Activated CD8-positive, alpha-beta T cell treated with anti-CD3 and anti-CD28 coated beads, Interleukin-2, amount 10 ng/mL, durations not matched to agents 7 days and 5 days (primary cell): ENCODE data around the gene MAMDC2. TPM values are rescaled to one million over a fixed set of nuclear protein-coding genes. Genes with fewer than 3 reads are reported as not detected.

ENCODE experiments used
- ATAC-seq: fragments of 150-1000 bp; cut with Tn5 transposase; one replicate; pipeline ENCODE4 v1.10.0; 2021; ENCODE audit warnings: moderate library complexity
- CTCF ChIA-PET: fragments of 350-600 bp; sonication (Branson Sonifier 250); formaldehyde crosslinking; loops from one replicate; lab custom pipeline; 2021; ENCODE audit warnings: antibody characterized with exemption; lab: Charles Lee
- POLR2A ChIA-PET: fragments of 350-600 bp; sonication (Branson Sonifier 250); formaldehyde crosslinking; loops from one replicate; lab custom pipeline; 2021; ENCODE audit warnings: antibody characterized with exemption; lab: Charles Lee
- DNase-seq: peaks from one replicate; pipeline ENCODE4 v3.0.0-alpha.2; 2020
- H3K27ac Mint-ChIP-seq: one replicate; pipeline ENCODE4 v1.8.0; 2021; ENCODE audit warnings: mild to moderate bottlenecking, mixed read lengths
- H3K27me3 Mint-ChIP-seq: one replicate; pipeline ENCODE4 v1.8.0; 2021; ENCODE audit warnings: low read depth, mixed read lengths
- H3K36me3 Mint-ChIP-seq: one replicate; pipeline ENCODE4 v1.8.0; 2021; ENCODE audit warnings: low read depth, mixed read lengths
- H3K4me1 Mint-ChIP-seq: one replicate; pipeline ENCODE4 v1.8.0; 2021; ENCODE audit warnings: low read depth, mixed read lengths
- H3K4me3 Mint-ChIP-seq: one replicate; pipeline ENCODE4 v1.8.0; 2021; ENCODE audit warnings: mild to moderate bottlenecking, mixed read lengths
- H3K9me3 Mint-ChIP-seq: one replicate; pipeline ENCODE4 v1.8.0; 2022; ENCODE audit warnings: mixed read lengths; ENCODE audit not compliant: insufficient read depth
- total RNA-seq, 2 experiments: library from RNA; stranded (reverse); gene quantifications; one replicate each; pipeline ENCODE4 v1.2.3, GENCODE V29; 2021

Gene MAMDC2
- total RNA-seq, 2 experiments from 2014 or later = not detected

DNA sequence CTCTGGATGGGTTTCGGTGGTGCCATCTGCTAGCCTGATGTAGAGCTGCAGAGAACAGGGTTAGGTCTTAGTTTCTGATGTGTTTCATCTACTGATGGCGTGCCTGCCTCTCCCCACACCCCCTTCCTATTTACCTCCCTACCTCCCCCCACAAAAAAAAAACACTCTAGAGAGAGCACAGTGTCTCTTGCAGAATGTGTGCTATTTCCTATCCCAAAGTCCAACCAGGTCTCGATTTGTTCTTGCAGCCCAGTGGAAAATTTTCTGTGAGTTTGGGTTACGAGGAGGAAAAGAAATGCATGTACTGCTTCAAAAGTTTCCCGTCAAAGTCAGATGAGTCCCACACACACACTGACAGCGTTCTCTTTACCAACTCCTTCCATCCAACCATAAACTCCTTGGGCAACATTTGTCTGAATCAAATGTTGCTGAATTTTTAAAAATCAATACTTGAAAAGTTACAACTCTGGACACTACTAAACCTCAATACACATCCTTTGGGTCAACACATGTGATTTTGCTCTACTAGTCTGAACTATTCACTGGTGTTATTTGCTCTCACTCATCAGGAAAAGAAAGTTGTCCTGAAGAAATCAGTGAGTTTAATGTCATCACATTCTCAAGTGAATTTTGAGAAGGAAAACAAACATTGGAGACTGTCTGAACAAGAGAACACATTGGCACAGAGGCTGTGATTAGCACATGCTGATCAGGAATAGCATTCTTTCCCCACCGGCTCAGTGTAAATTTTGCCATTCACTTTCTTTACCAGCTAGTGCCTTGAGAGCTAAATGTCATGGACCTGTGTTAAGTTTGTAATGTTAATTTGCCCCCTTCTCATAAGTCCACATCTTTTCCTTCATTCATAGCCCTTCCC, 84.1 kb downstream of the MAMDC2 start:
- ChIA-PET POLR2A (no interaction called here), CTCF (no interaction called here)
- Mint-ChIP-seq H3K27ac (no peak overlapping the region), H3K4me3 (no peak overlapping the region), H3K27me3 (no peaks in the 10 kb centered on the region), H3K4me1 (no peaks in the 10 kb centered on the region), H3K9me3 (no peaks in the 10 kb centered on the region), H3K36me3 (no peaks in the 10 kb centered on the region)
- ATAC-seq (no peak), DNase-seq (no peak)

DNA sequence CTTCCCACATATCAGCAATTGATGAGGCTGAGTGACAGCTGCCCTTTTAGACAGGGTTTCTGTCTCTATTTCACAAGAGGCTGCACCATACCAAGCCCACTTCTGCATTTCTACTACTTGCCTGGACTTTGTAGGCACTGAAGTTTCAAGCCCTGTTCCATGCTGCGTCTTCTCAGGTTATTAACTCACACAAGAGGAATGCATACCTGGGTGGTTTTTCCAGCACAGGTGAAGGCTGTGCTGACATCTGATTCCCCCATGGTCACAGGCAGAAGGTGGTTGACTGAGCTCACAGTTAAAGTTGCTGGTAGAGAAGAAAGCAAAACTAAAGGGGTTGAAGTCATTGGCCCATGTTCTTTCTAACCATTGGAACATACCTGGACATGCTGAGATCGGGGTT, 86.6 kb downstream of the MAMDC2 start:
- Mint-ChIP-seq H3K36me3 (no peaks in the 10 kb centered on the region), H3K27me3 (no peaks in the 10 kb centered on the region), H3K4me3 (no peak overlapping the region), H3K27ac (no peak overlapping the region), H3K4me1 (no peaks in the 10 kb centered on the region), H3K9me3 (no peaks in the 10 kb centered on the region)
- ChIA-PET POLR2A (no interaction called here), CTCF (no interaction called here)
- no peak for DNase-seq
- ATAC-seq = no peak

DNA sequence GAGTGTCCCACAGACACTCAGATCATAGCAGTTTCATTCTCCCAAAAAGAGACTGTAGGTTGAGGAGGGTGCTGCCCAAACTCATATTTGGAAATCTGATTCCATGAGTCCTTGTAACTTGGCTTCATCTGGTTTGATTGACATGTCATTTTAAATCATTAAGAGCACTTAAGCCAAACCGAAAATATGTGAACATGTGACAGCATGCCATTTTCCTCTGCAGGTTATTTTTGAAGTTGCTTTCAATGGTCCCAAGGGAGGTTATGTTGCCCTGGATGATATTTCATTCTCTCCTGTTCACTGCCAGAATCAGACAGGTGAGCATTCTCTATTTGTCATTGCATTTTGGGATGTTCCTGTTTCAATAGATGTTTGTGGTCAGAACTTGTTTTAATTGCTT, 87.6 kb downstream of the MAMDC2 start:
- ATAC-seq (no peak), DNase-seq (no peak)
- H3K27me3 Mint-ChIP-seq = no peaks in the 10 kb centered on the region
- no peaks in the 10 kb centered on the region for H3K4me1 Mint-ChIP-seq
- H3K9me3 Mint-ChIP-seq = no peaks in the 10 kb centered on the region
- H3K4me3 Mint-ChIP-seq = no peak overlapping the region
- POLR2A ChIA-PET = interaction anchor here (0.6 kb wide), 1 partner anchor 708 kb away, joined by 4 read pairs; no protein-coding TSS in a partner anchor
- CTCF ChIA-PET = interaction anchor here (0.7 to 1.7 kb wide), 2 partner anchors 18 to 20 kb away, joined by 3 to 4 read pairs; no protein-coding TSS in a partner anchor
- no peaks in the 10 kb centered on the region for H3K36me3 Mint-ChIP-seq
- H3K27ac Mint-ChIP-seq = no peak overlapping the region

DNA sequence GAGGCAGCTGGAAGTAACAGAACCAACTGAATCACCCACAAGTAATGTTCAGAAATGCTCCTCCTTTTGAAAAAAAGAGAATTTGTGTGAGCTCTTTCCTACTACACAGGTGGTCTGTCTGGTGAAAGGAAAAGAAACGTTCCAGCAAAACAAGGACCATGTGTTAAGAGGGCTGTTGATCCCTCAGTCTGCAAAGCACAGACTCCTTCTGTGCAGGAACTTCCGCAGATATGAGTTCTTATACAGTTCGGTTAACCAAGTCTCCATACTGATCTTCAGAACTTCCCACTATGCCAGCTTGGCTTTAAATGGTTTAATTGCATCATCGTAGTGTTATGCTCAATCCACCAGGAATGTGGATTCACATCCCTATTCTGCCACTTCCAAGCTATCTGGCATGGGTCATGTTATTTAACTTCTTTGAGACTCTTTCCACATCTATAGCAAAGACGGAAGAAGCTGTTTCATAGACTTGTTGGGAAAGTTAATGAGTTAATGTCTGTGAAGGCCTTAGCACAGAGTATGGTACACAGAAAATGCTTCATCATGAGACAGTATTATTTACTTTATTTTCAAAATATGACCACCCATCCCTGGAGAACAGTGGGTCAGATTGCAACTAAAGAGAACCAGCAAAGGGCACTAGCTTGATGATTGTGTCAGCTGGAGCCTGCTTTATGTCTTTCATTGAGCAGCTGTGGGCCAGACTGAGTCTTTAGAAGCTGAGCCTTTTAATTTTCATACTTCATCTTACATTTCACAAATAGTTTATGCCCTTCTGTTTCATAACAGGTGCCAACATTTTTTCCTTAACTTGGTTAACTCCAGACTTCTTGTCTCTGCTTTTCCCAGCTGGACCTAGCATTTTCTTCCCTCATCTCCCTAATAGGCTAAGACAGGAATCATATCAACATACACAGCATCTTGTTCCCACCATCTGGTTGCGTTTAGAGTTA, 89.9 kb downstream of the MAMDC2 start:
- H3K4me1 Mint-ChIP-seq = no peaks in the 10 kb centered on the region
- ChIA-PET CTCF (interaction anchor here (1.6 to 1.7 kb wide), 2 partner anchors 21 to 22 kb away, joined by 3 to 4 read pairs; no protein-coding TSS in a partner anchor), POLR2A (no interaction called here)
- no peak for DNase-seq
- no peak for ATAC-seq
- no peaks in the 10 kb centered on the region for H3K9me3 Mint-ChIP-seq
- H3K27ac Mint-ChIP-seq = no peak overlapping the region
- no peak overlapping the region for H3K4me3 Mint-ChIP-seq
- H3K27me3 Mint-ChIP-seq = no peaks in the 10 kb centered on the region
- no peaks in the 10 kb centered on the region for H3K36me3 Mint-ChIP-seq

DNA sequence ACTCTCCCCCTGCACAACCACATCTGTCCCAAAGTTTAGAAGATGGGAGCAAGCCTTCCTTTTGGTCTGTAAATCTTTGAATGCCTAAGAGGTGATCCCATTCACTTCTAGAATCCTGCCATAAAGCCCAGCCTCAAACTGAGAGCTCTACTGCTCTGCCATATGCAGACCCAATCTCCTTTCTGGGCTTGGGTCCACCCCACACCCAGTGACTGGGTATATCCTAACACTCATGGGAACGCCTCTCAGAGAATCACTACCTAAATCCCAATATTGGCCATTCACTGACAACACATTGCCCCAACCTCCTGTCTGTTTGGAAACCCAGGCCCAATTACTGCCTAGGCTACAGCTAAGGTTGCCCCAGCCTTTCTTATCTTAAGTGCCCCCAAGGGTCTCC, 90.7 kb downstream of the MAMDC2 start:
- Mint-ChIP-seq H3K9me3 (no peaks in the 10 kb centered on the region), H3K27ac (no peak overlapping the region), H3K27me3 (no peaks in the 10 kb centered on the region), H3K4me3 (no peak overlapping the region), H3K4me1 (no peaks in the 10 kb centered on the region), H3K36me3 (no peaks in the 10 kb centered on the region)
- POLR2A ChIA-PET = no interaction called here
- CTCF ChIA-PET = interaction anchor here (1.6 kb wide), 1 partner anchor 22 kb away, joined by 4 read pairs; no protein-coding TSS in a partner anchor
- ATAC-seq = no peak
- DNase-seq = no peak

DNA sequence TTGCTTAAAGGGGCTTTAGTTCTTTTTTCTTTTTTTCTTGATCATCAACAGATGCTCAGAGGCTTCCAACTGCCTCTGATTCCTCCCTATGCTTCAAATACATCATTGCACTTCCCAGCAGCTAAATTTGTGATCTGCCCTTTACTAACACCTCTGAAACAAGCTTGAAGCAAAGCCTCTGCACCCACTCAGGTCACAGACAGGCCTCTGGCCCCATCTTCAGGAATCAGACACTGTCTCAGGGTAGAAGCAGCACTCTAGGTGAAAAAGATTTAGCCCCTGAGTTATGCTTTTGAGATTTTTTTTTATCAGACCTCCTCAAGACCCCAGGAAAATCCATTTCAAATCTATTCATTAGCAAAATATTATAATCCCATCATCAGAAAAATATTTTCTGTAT, 91.5 kb downstream of the MAMDC2 start:
- DNase-seq = no peak
- Mint-ChIP-seq H3K4me1 (no peaks in the 10 kb centered on the region), H3K36me3 (no peaks in the 10 kb centered on the region), H3K27me3 (no peaks in the 10 kb centered on the region), H3K4me3 (no peak overlapping the region), H3K27ac (no peak overlapping the region), H3K9me3 (no peaks in the 10 kb centered on the region)
- no peak for ATAC-seq
- CTCF ChIA-PET = interaction anchor here (0.7 kb wide), 1 partner anchor 229 kb away, joined by 3 read pairs; no protein-coding TSS in a partner anchor
- POLR2A ChIA-PET = no interaction called here

DNA sequence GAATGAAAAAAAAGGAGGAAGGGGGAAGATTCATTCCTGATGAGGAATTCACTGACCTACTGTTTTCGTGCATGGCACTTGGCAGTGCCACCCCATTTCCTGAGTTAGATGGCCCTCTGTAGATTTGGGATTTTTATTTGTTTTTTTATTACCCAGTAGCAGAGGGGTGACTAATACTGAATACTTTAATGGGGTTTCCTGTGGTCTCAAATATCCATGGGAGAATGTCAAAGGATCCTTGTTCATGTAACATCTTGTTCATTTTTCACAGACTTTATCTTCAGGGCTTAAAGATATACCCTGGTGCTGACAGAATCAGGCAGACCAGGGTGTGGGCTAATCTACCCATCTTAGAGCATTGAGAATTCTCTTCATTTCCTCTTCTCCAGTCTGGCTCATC, 93.0 kb downstream of the MAMDC2 start:
- H3K27ac Mint-ChIP-seq = no peak overlapping the region
- CTCF ChIA-PET = interaction anchor here (1.4 kb wide), 1 partner anchor 23 kb away, joined by 3 read pairs; no protein-coding TSS in a partner anchor

DNA sequence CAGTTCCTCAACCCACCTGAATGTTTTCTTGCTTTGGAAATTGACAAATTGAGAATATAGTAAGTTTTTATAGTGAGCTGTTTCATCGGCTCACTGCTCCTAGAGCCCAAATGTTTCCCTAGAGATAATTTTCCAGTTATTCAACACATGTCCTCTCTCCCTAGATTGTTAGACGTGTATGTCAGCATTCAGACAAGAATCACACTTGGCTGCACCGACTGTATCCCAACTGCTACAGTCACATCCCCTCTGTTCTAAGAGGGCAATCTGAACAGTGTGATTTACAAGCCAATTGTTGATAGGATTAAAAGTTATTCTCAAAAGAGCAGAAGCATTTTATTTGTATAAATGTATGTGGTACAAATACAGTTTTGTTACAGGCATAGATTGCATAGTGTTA, 93.9 kb downstream of the MAMDC2 start:
- no peaks in the 10 kb centered on the region for H3K4me1 Mint-ChIP-seq
- no peaks in the 10 kb centered on the region for H3K36me3 Mint-ChIP-seq
- ChIA-PET CTCF (interaction anchor here (1.4 kb wide), 1 partner anchor 24 kb away, joined by 3 read pairs; no protein-coding TSS in a partner anchor), POLR2A (no interaction called here)
- no peak for ATAC-seq
- H3K27ac Mint-ChIP-seq = no peak overlapping the region
- H3K9me3 Mint-ChIP-seq = no peaks in the 10 kb centered on the region
- peaks cover 4% of the 10 kb centered on the region for H3K27me3 Mint-ChIP-seq
- H3K4me3 Mint-ChIP-seq = no peak overlapping the region
- DNase-seq = no peak

More for the DNA sequence above, 93.0 kb downstream of the MAMDC2 start:
- no peak overlapping the region for H3K4me3 Mint-ChIP-seq
- H3K4me1 Mint-ChIP-seq = no peaks in the 10 kb centered on the region
- no peaks in the 10 kb centered on the region for H3K9me3 Mint-ChIP-seq
- DNase-seq (no peak), ATAC-seq (no peak)
- POLR2A ChIA-PET = no interaction called here
- no peaks in the 10 kb centered on the region for H3K27me3 Mint-ChIP-seq
- H3K36me3 Mint-ChIP-seq = no peaks in the 10 kb centered on the region

DNA sequence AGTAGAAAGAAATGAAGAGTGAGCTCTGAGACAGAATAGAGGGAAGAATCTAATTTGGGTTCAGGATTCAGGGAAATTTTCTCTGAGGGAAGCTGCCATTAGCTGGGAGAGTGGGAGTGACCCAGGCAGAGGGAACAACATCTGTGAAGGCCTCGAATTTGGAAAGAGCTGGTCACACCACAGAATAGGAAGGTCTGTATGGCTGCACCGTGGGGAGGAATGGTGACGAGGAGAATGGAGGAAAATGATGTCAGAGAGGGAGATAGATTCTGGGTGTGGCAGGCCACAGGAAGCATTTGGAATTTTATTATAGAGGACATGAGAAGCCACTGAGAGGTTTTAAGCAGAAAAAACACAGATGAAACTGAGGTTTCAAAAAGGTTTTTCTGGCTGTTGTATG, 98.5 kb downstream of the MAMDC2 start:
- CTCF ChIA-PET = no interaction called here
- H3K4me3 Mint-ChIP-seq = no peak overlapping the region
- no peaks in the 10 kb centered on the region for H3K36me3 Mint-ChIP-seq
- POLR2A ChIA-PET = no interaction called here
- no peak for DNase-seq
- no peaks in the 10 kb centered on the region for H3K4me1 Mint-ChIP-seq
- peaks cover 4% of the 10 kb centered on the region for H3K27me3 Mint-ChIP-seq
- H3K27ac Mint-ChIP-seq = no peak overlapping the region
- ATAC-seq = no peak
- no peaks in the 10 kb centered on the region for H3K9me3 Mint-ChIP-seq

DNA sequence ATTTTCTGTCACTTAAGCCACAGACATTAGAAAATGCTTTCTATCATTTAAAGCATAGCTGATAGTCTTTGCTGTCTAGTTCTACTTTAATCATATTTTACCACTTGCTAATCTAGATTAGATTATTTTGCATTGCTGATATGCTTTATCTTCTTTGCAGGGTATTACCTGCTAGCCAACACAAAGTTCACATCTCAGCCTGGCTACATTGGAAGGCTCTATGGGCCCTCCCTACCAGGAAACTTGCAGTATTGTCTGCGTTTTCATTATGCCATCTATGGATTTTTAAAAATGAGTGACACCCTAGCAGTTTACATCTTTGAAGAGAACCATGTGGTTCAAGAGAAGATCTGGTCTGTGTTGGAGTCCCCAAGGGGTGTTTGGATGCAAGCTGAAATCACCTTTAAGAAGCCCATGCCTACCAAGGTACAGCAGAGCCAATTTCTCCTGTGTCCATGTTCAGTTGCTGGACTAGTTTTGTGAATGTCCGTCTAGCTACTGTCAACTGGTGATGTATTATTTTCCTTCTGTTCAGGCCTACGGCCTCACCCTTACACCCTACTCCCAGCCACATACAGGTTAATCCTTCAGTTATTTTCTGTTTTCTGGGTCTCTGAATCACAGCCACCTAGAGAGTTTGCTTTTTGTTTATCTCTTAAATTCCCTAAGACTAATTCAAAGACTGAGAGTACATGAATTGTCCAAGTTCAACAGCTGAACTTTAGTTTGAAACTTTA, 99.9 kb downstream of the MAMDC2 start:
- Mint-ChIP-seq H3K9me3 (no peaks in the 10 kb centered on the region), H3K27ac (no peak overlapping the region), H3K4me3 (no peak overlapping the region), H3K36me3 (no peaks in the 10 kb centered on the region), H3K27me3 (peaks cover 4% of the 10 kb centered on the region), H3K4me1 (no peaks in the 10 kb centered on the region)
- ChIA-PET CTCF (interaction anchor here (1.6 kb wide), 1 partner anchor 31 kb away, joined by 3 read pairs; no protein-coding TSS in a partner anchor), POLR2A (no interaction called here)
- DNase-seq (no peak), ATAC-seq (no peak)

DNA sequence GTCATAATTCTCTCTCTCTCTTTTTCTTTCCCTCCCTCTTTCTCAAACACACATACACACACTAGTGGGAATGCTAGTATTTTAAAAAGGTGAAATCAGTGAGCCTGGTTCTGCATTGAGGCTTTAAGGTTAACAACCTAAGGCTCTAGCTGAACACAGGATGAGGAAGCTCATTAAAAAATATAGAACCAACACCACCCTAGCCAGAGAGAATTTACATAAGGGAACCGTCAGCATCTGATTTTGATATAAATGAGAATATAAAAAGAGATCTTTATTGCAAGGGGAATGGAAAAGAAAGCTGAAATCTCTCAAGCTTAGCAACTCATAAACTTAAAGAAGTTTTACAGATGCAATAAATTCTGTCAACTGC, 100.5 kb downstream of the MAMDC2 start:
- ChIA-PET CTCF (interaction anchor here (1.6 kb wide), 1 partner anchor 31 kb away, joined by 3 read pairs; no protein-coding TSS in a partner anchor), POLR2A (no interaction called here)
- ATAC-seq (no peak), DNase-seq (no peak)
- peaks cover 4% of the 10 kb centered on the region for H3K27me3 Mint-ChIP-seq
- no peaks in the 10 kb centered on the region for H3K36me3 Mint-ChIP-seq
- no peaks in the 10 kb centered on the region for H3K4me1 Mint-ChIP-seq
- H3K27ac Mint-ChIP-seq = no peak overlapping the region
- no peaks in the 10 kb centered on the region for H3K9me3 Mint-ChIP-seq
- no peak overlapping the region for H3K4me3 Mint-ChIP-seq
